Astrocyte (in vitro differentiated cells and primary cell): Measurements from ENCODE around the gene SERINC4. TPM values are rescaled to one million over a fixed set of nuclear protein-coding genes. Genes with fewer than 3 reads are reported as not detected.
A peak's percentile ranks its signal among the peaks of the same experiment; 100 is the strongest.

Experiments used
- DNase-seq: peaks from one replicate; pipeline ENCODE4 v3.0.0-alpha.2; 2010; ENCODE audit warnings: low read depth
- FAIRE-seq: peaks from 2 replicates; lab custom pipeline; 2011; peaks lifted over from hg19 to GRCh38; lab: Jason Lieb, UNC
- H2AFZ ChIP-seq: 2 replicates; pipeline ENCODE4 v1.6.0; 2012; ENCODE audit warnings: low read depth, low read length, inconsistent platforms
- H3K27ac ChIP-seq: 2 replicates; pipeline ENCODE4 v1.5.1; 2011; ENCODE audit warnings: low read depth, low read length, inconsistent platforms
- H3K27me3 ChIP-seq: 2 replicates; pipeline ENCODE4 v1.6.0; 2011; ENCODE audit warnings: low read length, inconsistent platforms; ENCODE audit not compliant: insufficient read depth
- H3K36me3 ChIP-seq: 2 replicates; pipeline ENCODE4 v1.5.1; 2011; ENCODE audit warnings: low read length, inconsistent platforms; ENCODE audit not compliant: insufficient read depth
- H3K4me1 ChIP-seq: 2 replicates; pipeline ENCODE4 v1.5.1; 2011; ENCODE audit warnings: low read length, inconsistent platforms; ENCODE audit not compliant: insufficient read depth
- H3K4me2 ChIP-seq: 2 replicates; pipeline ENCODE4 v1.6.0; 2012; ENCODE audit warnings: low read length, inconsistent platforms
- H3K4me3 ChIP-seq: 2 replicates; pipeline ENCODE4 v1.5.1; 2011; ENCODE audit warnings: low read depth, mild to moderate bottlenecking, low read length, inconsistent platforms; ENCODE audit not compliant: insufficient read depth
- H3K79me2 ChIP-seq: 2 replicates; pipeline ENCODE4 v1.6.0; 2012; ENCODE audit warnings: mild to moderate bottlenecking, low read length, inconsistent platforms; ENCODE audit not compliant: insufficient read depth
- H3K9ac ChIP-seq: 2 replicates; pipeline ENCODE4 v1.6.0; 2012; ENCODE audit warnings: mild to moderate bottlenecking, low read length, inconsistent platforms
- H3K9me3 ChIP-seq: 2 replicates; pipeline ENCODE4 v1.5.1; 2012; ENCODE audit warnings: low read depth, mild to moderate bottlenecking, low read length, inconsistent platforms; ENCODE audit not compliant: insufficient read depth
- H4K20me1 ChIP-seq: 2 replicates; pipeline ENCODE4 v1.6.0; 2012; ENCODE audit warnings: low read length, inconsistent platforms; ENCODE audit not compliant: insufficient read depth
- H3K27ac Mint-ChIP-seq: one replicate; pipeline ENCODE4 v1.8.0; 2021; ENCODE audit warnings: mild to moderate bottlenecking, mixed read lengths; ENCODE audit not compliant: unreplicated experiment
- H3K27me3 Mint-ChIP-seq: one replicate; pipeline ENCODE4 v1.8.0; 2021; ENCODE audit warnings: low read depth, mixed read lengths; ENCODE audit not compliant: unreplicated experiment
- H3K36me3 Mint-ChIP-seq: one replicate; pipeline ENCODE4 v1.8.0; 2021; ENCODE audit warnings: low read depth, mixed read lengths; ENCODE audit not compliant: unreplicated experiment
- H3K4me1 Mint-ChIP-seq: one replicate; pipeline ENCODE4 v1.8.0; 2021; ENCODE audit warnings: low read depth, mixed read lengths; ENCODE audit not compliant: unreplicated experiment
- H3K4me3 Mint-ChIP-seq: one replicate; pipeline ENCODE4 v1.8.0; 2021; ENCODE audit warnings: mild to moderate bottlenecking, moderate library complexity, mixed read lengths; ENCODE audit not compliant: unreplicated experiment
- H3K9me3 Mint-ChIP-seq: one replicate; pipeline ENCODE4 v1.8.0; 2021; ENCODE audit warnings: mild to moderate bottlenecking, mixed read lengths; ENCODE audit not compliant: unreplicated experiment
- EZH2 ChIP-seq: IDR thresholded peaks from 2 replicates; pipeline ENCODE4 v1.6.1; 2012; ENCODE audit warnings: mild to moderate bottlenecking, low read length, inconsistent platforms; ENCODE audit not compliant: insufficient read depth
- total RNA-seq: library from RNA; stranded (reverse); gene quantifications from 2 replicates; pipeline ENCODE4 v1.2.1, GENCODE V29; 2021
- TF ChIP-seq, protein P1 (sequence below): IDR thresholded peaks from 2 replicates; pipeline ENCODE4 v1.5.1; 2011; ENCODE audit warnings: low read depth, mild to moderate bottlenecking, inconsistent platforms, low read length, moderate library complexity; ENCODE audit not compliant: insufficient read depth

SERINC4 gene
- total RNA-seq, 1 donor from 2014 or later: 0.30 TPM

DNA sequence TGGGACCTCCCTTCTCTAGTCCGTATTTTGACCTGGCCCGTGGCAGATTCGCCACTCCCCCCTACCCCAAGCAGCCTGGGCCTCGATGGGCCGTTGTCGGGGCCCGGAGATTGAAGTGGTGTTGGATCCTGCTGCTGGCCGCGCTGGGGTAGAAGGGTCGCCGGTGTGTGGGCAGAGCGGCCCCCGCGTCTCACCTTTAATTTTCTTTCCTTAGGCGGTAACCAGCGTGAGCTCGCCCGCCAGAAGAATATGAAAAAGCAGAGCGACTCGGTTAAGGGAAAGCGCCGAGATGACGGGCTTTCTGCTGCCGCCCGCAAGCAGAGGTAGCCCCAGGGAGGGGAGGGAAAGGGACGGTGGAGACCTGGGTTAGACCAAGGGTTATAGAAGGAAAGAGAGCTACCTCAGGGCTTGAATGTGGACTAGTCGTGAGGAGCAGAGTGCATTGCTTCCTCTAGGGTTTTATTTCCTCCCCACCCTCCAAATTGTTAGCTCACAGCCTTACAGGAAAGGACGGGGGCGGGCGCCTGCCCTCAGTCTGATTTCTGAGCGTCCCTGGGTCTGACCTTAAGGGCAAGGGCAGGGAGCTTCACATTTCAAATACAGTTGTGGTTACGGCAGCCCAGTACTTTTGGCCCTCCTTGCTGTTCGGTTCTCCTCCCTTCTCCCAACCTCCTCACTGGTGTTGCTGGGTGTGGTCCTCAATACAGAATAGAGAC is 7.1 kb downstream of the SERINC4 start:
- H3K27ac ChIP-seq: peak overlapping the region; percentile 100
- H3K79me2 ChIP-seq: peaks cover 37% of the 10 kb centered on the region
- H3K9me3 Mint-ChIP-seq: no peaks in the 10 kb centered on the region
- H4K20me1 ChIP-seq: peaks cover 44% of the 10 kb centered on the region
- H3K9ac ChIP-seq: peak overlapping the region; percentile 100
- no peaks in the 10 kb centered on the region for H3K9me3 ChIP-seq
- peak overlapping the region; percentile 69 for H2AFZ ChIP-seq
- FAIRE-seq (no peak), DNase-seq (no peak)
- no peaks in the 10 kb centered on the region for H3K27me3 ChIP-seq
- TF ChIP-seq, protein P1, sequence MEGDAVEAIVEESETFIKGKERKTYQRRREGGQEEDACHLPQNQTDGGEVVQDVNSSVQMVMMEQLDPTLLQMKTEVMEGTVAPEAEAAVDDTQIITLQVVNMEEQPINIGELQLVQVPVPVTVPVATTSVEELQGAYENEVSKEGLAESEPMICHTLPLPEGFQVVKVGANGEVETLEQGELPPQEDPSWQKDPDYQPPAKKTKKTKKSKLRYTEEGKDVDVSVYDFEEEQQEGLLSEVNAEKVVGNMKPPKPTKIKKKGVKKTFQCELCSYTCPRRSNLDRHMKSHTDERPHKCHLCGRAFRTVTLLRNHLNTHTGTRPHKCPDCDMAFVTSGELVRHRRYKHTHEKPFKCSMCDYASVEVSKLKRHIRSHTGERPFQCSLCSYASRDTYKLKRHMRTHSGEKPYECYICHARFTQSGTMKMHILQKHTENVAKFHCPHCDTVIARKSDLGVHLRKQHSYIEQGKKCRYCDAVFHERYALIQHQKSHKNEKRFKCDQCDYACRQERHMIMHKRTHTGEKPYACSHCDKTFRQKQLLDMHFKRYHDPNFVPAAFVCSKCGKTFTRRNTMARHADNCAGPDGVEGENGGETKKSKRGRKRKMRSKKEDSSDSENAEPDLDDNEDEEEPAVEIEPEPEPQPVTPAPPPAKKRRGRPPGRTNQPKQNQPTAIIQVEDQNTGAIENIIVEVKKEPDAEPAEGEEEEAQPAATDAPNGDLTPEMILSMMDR: peak; percentile 4
- no peak for TF ChIP-seq EZH2
- H3K27me3 Mint-ChIP-seq: no peaks in the 10 kb centered on the region
- H3K4me1 Mint-ChIP-seq: peaks cover 42% of the 10 kb centered on the region
- H3K4me3 ChIP-seq: peak overlapping the region; percentile 100
- peaks cover 21% of the 10 kb centered on the region for H3K36me3 Mint-ChIP-seq
- peak overlapping the region; percentile 99 for H3K27ac Mint-ChIP-seq
- peak overlapping the region; percentile 97 for H3K4me3 Mint-ChIP-seq
- peaks cover 20% of the 10 kb centered on the region for H3K36me3 ChIP-seq
- peak overlapping the region; percentile 91 for H3K4me2 ChIP-seq
- peaks cover 29% of the 10 kb centered on the region for H3K4me1 ChIP-seq

DNA sequence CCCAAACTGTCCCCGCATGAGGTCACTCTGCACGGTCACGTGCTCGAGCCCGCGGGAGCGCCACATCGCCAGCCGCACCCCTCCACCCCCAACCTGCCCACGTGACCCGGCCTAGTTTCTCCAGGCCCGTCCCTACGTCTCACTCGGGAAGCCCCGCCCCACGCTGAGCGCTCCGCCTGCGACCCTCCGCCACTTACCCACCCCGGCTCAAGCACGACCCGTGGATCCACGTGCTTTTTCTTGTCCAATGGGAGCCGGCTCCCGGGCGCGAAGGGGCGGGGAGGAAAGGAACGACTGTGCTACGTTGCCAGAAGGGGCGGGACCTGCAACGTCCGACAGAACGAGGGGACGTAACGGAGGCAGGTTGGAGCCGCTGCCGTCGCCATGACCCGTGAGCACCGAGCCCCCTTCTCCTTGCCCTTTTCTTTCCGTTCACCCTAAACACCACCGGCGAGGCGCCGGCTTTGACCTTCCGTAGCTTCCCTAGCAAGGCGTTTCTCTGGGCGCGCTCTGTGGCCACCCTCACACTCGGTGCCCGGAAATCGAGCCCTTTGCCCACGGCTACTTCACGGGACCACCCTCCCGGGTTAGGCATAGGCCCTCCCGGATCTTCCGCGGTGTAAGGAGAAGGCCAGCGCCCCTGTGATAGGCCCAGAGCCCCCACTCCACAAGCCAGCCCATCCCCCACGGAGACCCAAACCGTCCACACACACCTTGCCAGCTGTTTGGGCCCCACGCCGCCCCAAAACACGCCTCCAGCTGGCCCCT is 7.8 kb downstream of the SERINC4 start, which contains the start of gene SERF2:
SERF2 (plus strand) TSS at position 328 of the 768 bp plus-strand sequence; CDS start at position 385, 57 bp downstream.
- H3K36me3 ChIP-seq: peaks cover 20% of the 10 kb centered on the region
- peak within 1 kb of the TSS; percentile 100 for H3K27ac ChIP-seq
- no peaks in the 10 kb centered on the region for H3K27me3 ChIP-seq
- peaks cover 37% of the 10 kb centered on the region for H3K79me2 ChIP-seq
- peak within 1 kb of the TSS; percentile 100 for H3K4me3 ChIP-seq
- peak within 1 kb of the TSS; percentile 91 for H3K4me2 ChIP-seq
- Mint-ChIP-seq H3K9me3 (no peaks in the 10 kb centered on the region), H3K27ac (peak within 1 kb of the TSS; percentile 99), H3K4me1 (peaks cover 37% of the 10 kb centered on the region), H3K4me3 (peak within 1 kb of the TSS; percentile 97), H3K36me3 (peaks cover 21% of the 10 kb centered on the region), H3K27me3 (no peaks in the 10 kb centered on the region)
- H3K4me1 ChIP-seq: peaks cover 29% of the 10 kb centered on the region
- peaks cover 43% of the 10 kb centered on the region for H4K20me1 ChIP-seq
- TF ChIP-seq, protein P1: no peak
- TF ChIP-seq EZH2: no peak
- peak within 1 kb of the TSS; percentile 90 for H2AFZ ChIP-seq
- FAIRE-seq (no peak), DNase-seq (peak; percentile 97)
- H3K9ac ChIP-seq: peak within 1 kb of the TSS; percentile 100
- no peaks in the 10 kb centered on the region for H3K9me3 ChIP-seq
